ENCODE measurements around the gene PRKCI. TPM values are rescaled to one million over a fixed set of nuclear protein-coding genes. Genes with fewer than 3 reads are reported as not detected.

The PRKCI gene
- total RNA-seq, 1 experiment from 2014 or later, result 42.0 TPM

- Histone ChIP-seq H3K4me3 (no peak overlapping the region), H3K27ac (no peak overlapping the region), H3K9me3 (replicated peaks) (no peaks in the 10 kb centered on the region), H3K36me3 (peaks cover 5% of the 10 kb centered on the region), H3K27me3 (replicated peaks) (no peaks in the 10 kb centered on the region), H3K4me1 (replicated peaks) (peaks cover 27% of the 10 kb centered on the region)
- no peak for DNase-seq (ENCODE audit: low read depth in 1 of 2, low spot score in 2 of 2)
Observed at GRCh38 chr3:170352936-170353335, 130.7 kb downstream of the PRKCI start.

GRCh38 chr3:170353485-170353884 is 131.3 kb downstream of the PRKCI start:
- H3K36me3 ChIP-seq, result peaks cover 6% of the 10 kb centered on the region
- no peak for DNase-seq (ENCODE audit: low read depth in 1 of 2, low spot score in 2 of 2)
- no peaks in the 10 kb centered on the region for H3K9me3 ChIP-seq (replicated peaks)
- H3K4me1 ChIP-seq (replicated peaks), result peaks cover 27% of the 10 kb centered on the region
- H3K4me3 ChIP-seq, result no peak overlapping the region
- no peaks in the 10 kb centered on the region for H3K27me3 ChIP-seq (replicated peaks)
- H3K27ac ChIP-seq, result no peak overlapping the region

GRCh38 chr3:170354760-170355159 is 132.5 kb downstream of the PRKCI start:
- H3K27me3 ChIP-seq (replicated peaks), result no peaks in the 10 kb centered on the region
- peaks cover 16% of the 10 kb centered on the region for H3K36me3 ChIP-seq
- H3K9me3 ChIP-seq (replicated peaks), result no peaks in the 10 kb centered on the region
- H3K27ac ChIP-seq, result no peak overlapping the region
- DNase-seq (ENCODE audit: low read depth in 1 of 2, low spot score in 2 of 2), result no peak
- no peak overlapping the region for H3K4me3 ChIP-seq
- peaks cover 34% of the 10 kb centered on the region for H3K4me1 ChIP-seq (replicated peaks)

Other genes with a start within 250 kb of the PRKCI start
- 0.89 TPM in 1 of 2 replicates, not detected in the other for gene GPR160, start 184.4 kb upstream of the PRKCI start, total RNA-seq (2014; rRNA removed; shearing (Covaris generic))
- 22.2 and 31.3 TPM in 2 replicates for gene PHC3, start 40.7 kb upstream of the PRKCI start, total RNA-seq (2014; rRNA removed; shearing (Covaris generic))
- 31.0 and 51.5 TPM in 2 replicates for gene SKIL, start 135.3 kb downstream of the PRKCI start, total RNA-seq (2014; rRNA removed; shearing (Covaris generic))
- 0.66 and 1.7 TPM in 2 replicates for gene CLDN11, start 196.4 kb downstream of the PRKCI start, total RNA-seq (2014; rRNA removed; shearing (Covaris generic))